Measurements from ENCODE around the gene FLVCR2.
"Not testable (repeated sequence)": the region's sequence is repeated elsewhere in the genome, so short reads cannot be mapped to it uniquely, and the experiment has no call there.

The FLVCR2 gene

GRCh38 chr14:75673345-75674035 lies 95.1 kb downstream of the FLVCR2 start:
- DNase-seq: no peak

GRCh38 chr14:75675265-75675960 lies 97.0 kb downstream of the FLVCR2 start:
- no peak for DNase-seq

GRCh38 chr14:75685910-75686309 lies 107.5 kb downstream of the FLVCR2 start:
- DNase-seq: no peak

- no peak for DNase-seq
Observed at GRCh38 chr14:75689012-75689411, 110.6 kb downstream of the FLVCR2 start.

- no peak for DNase-seq
Observed at GRCh38 chr14:75690010-75690409, 111.6 kb downstream of the FLVCR2 start.

GRCh38 chr14:75695025-75695424 lies 116.6 kb downstream of the FLVCR2 start:
- not testable (repeated sequence) for DNase-seq

GRCh38 chr14:75697386-75697785 lies 119.0 kb downstream of the FLVCR2 start:
- no peak for DNase-seq

All from activated CD4-positive, alpha-beta T cell treated with anti-CD3 and anti-CD28 coated beads, Interleukin-2, amount 50 U/mL, for 4 hours (primary cell).